ENCODE measurements around the gene NTM.
"Not testable (repeated sequence)": the region's sequence is repeated elsewhere in the genome, so short reads cannot be mapped to it uniquely, and the experiment has no call there.

NTM gene

GRCh38 chr11:131422029-131422428, 51.6 kb downstream of the NTM start:
- no peak for DNase-seq (ENCODE audit: low spot score)

GRCh38 chr11:131422496-131422895, 52.1 kb downstream of the NTM start:
- DNase-seq (ENCODE audit: low spot score) = no peak

- no peak for DNase-seq (ENCODE audit: low spot score)
Observed at GRCh38 chr11:131423688-131424087, 53.3 kb downstream of the NTM start.

GRCh38 chr11:131424257-131424876, 54.0 kb downstream of the NTM start:
- DNase-seq (ENCODE audit: low spot score) = not testable (repeated sequence)

- no peak for DNase-seq (ENCODE audit: low spot score)
Observed at GRCh38 chr11:131425285-131425684, 54.9 kb downstream of the NTM start.

- DNase-seq (ENCODE audit: low spot score) = no peak
Observed at GRCh38 chr11:131428853-131429252, 58.4 kb downstream of the NTM start.

- DNase-seq (ENCODE audit: low spot score) = no peak
Observed at GRCh38 chr11:131430473-131431208, 60.2 kb downstream of the NTM start.

- DNase-seq (ENCODE audit: low spot score) = no peak
Observed at GRCh38 chr11:131441051-131441810, 70.8 kb downstream of the NTM start.

- no peak for DNase-seq (ENCODE audit: low spot score)
Observed at GRCh38 chr11:131446590-131447275, 76.3 kb downstream of the NTM start.

- DNase-seq (ENCODE audit: low spot score) = no peak
Observed at GRCh38 chr11:131447277-131447815, 76.9 kb downstream of the NTM start.

GRCh38 chr11:131447898-131448297, 77.5 kb downstream of the NTM start:
- no peak for DNase-seq (ENCODE audit: low spot score)

- DNase-seq (ENCODE audit: low spot score) = no peak
Observed at GRCh38 chr11:131449036-131450019, 78.9 kb downstream of the NTM start.

- DNase-seq (ENCODE audit: low spot score) = no peak
Observed at GRCh38 chr11:131454490-131454889, 84.1 kb downstream of the NTM start.

GRCh38 chr11:131454989-131455388, 84.6 kb downstream of the NTM start:
- DNase-seq (ENCODE audit: low spot score) = no peak

GRCh38 chr11:131455843-131456704, 85.7 kb downstream of the NTM start:
- DNase-seq (ENCODE audit: low spot score) = no peak

GRCh38 chr11:131457163-131457562, 86.7 kb downstream of the NTM start:
- no peak for DNase-seq (ENCODE audit: low spot score)

GRCh38 chr11:131458421-131458820, 88.0 kb downstream of the NTM start:
- DNase-seq (ENCODE audit: low spot score) = no peak

GRCh38 chr11:131460931-131461330, 90.5 kb downstream of the NTM start:
- DNase-seq (ENCODE audit: low spot score) = no peak

- DNase-seq (ENCODE audit: low spot score) = no peak
Observed at GRCh38 chr11:131462622-131463021, 92.2 kb downstream of the NTM start.

GRCh38 chr11:131463162-131463561, 92.7 kb downstream of the NTM start:
- no peak for DNase-seq (ENCODE audit: low spot score)

Data from activated CD4-positive, alpha-beta T cell treated with anti-CD3 and anti-CD28 coated beads, Interleukin-2, Interleukin-4, amounts not matched to agents 100 ng/mL and 50 ng/mL, durations not matched to agents 16 hours and 8 hours (primary cell).